Large intestine (tissue), 3 donors: ENCODE results near the gene CAMKMT. TPM values are rescaled to one million over a fixed set of nuclear protein-coding genes. Genes with fewer than 3 reads are reported as not detected.

Source experiments
- DNase-seq, 2 donors: peaks; one replicate each; pipeline versions ENCODE4 v3.0.0 to v3.0.0-alpha.2; 2013
- H3K27ac ChIP-seq: one replicate; pipeline ENCODE4 v1.5.1; 2013; ENCODE audit warnings: low read length
- H3K27me3 ChIP-seq: 2 replicates; pipeline ENCODE4 v1.6.1; 2013; ENCODE audit warnings: low read length; ENCODE audit not compliant: control insufficient read depth, insufficient read depth
- H3K36me3 ChIP-seq: 2 replicates; pipeline ENCODE4 v1.6.1; 2013; ENCODE audit warnings: low read length; ENCODE audit not compliant: control insufficient read depth, insufficient read depth
- H3K4me1 ChIP-seq: one replicate; pipeline ENCODE4 v1.6.1; 2013; ENCODE audit warnings: low read length; ENCODE audit not compliant: control insufficient read depth, insufficient read depth
- H3K4me3 ChIP-seq: one replicate; pipeline ENCODE4 v1.5.1; 2013; ENCODE audit warnings: low read length
- H3K9me3 ChIP-seq: one replicate; pipeline ENCODE4 v1.6.1; 2013; ENCODE audit warnings: mild to moderate bottlenecking, low read depth, low read length, moderate library complexity; ENCODE audit not compliant: control insufficient read depth
- WGBS: methylation state at CpG from one replicate; pipeline ENCODE4 v1.1.5; 2013; ENCODE audit warnings: low lambda C conversion rate; ENCODE audit not compliant: insufficient coverage; 5-methylcytosine and 5-hydroxymethylcytosine counted together
- polyA plus RNA-seq: library from polyadenylated mRNA; unstranded; fragments of 120-200 nt; gene quantifications from one replicate; pipeline ENCODE4 v1.2.1, GENCODE V29; 2013

CAMKMT gene
- polyA plus RNA-seq, 1 donor: 9.2 TPM

DNA sequence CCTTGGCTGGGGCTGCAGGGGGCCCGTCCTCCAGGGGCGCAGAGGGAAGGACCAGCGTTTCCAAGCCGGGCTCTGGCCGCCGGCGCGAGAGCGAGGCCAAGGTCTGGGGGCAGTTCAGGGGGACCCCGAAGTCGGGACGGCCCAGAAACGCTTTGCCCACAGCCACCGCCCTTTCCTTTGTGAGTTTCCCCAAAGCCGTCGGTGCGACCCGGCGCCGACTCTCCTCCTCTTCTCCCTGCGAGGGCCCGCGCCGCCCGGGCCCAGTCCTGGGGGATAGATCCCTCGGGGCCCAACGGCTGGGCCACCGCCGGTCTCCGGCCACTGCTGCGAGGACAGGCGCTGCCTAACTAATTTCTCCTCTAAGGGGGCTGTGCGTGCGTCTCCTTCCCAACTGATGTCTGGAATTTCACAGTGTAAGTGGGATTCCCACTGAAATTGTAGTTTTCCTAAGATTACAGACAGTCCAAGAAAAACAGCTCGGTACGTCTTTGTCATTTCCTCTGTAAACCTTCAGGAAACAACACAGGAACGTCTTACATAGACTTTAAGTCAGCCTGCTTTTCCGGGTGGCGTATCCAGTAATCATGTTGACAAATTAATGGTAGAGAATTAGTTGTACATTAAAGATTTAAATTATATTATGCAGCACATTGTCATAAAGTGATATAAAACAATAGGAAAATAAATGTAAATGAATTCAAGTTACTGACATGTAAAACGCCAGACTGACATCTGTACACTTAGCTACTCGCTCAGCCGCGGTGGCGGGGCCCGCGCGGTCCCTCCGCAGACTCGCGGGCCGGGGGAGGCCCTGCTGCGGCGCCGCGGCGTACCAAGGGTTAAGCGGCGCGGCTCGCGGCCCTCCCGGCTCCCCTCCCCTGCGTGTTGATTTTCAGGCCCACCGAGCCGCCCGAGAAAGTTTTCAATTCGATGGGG lies 440.4 kb downstream of the CAMKMT start:
- Histone ChIP-seq H3K36me3 (no peaks in the 10 kb centered on the region), H3K4me3 (no peak overlapping the region), H3K27ac (no peak overlapping the region), H3K4me1 (peaks cover 7% of the 10 kb centered on the region), H3K27me3 (peaks cover 92% of the 10 kb centered on the region), H3K9me3 (peaks cover 8% of the 10 kb centered on the region)
- 0% methylated on average over 2 of the region's 67 CpGs for WGBS
- DNase-seq: no peak

DNA sequence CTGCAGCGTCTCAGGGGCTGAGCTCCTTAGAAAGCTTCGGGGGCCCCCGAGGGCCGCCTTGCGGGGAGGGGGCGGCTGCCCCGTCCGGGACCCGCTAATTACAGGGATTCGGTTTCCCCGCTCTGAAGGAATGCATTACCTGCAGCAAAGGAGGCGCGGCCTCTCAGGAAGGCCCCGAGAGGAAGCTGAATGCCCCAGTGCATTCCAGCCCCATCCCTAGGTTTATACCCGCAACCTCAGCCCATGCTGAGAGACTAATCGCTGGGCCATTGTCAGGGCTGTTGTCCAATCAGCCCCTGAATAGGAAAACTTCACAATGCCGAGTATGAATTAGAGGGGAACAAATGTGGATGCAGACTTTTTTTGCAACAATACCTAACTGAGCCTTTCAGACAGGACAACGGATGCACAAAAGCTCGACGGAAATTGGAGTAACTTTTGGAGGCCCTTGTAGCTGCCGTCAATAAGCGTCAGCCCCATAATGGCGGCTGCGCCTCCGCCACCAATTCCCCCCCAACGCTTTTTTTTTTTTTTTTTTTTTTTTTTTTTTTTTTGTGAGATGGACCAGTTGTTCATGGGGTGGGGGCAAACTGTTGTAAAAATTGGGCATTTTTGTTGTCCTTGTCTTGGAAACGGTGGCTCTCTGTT lies 441.2 kb downstream of the CAMKMT start:
- WGBS: 0% methylated on average over 3 of the region's 27 CpGs
- H3K4me3 ChIP-seq: no peak overlapping the region
- H3K4me1 ChIP-seq: peaks cover 7% of the 10 kb centered on the region
- DNase-seq: peak in 1 of 2 donors; percentile 29
- H3K27me3 ChIP-seq: peaks cover 91% of the 10 kb centered on the region
- H3K36me3 ChIP-seq: no peaks in the 10 kb centered on the region
- peaks cover 8% of the 10 kb centered on the region for H3K9me3 ChIP-seq
- no peak overlapping the region for H3K27ac ChIP-seq

DNA sequence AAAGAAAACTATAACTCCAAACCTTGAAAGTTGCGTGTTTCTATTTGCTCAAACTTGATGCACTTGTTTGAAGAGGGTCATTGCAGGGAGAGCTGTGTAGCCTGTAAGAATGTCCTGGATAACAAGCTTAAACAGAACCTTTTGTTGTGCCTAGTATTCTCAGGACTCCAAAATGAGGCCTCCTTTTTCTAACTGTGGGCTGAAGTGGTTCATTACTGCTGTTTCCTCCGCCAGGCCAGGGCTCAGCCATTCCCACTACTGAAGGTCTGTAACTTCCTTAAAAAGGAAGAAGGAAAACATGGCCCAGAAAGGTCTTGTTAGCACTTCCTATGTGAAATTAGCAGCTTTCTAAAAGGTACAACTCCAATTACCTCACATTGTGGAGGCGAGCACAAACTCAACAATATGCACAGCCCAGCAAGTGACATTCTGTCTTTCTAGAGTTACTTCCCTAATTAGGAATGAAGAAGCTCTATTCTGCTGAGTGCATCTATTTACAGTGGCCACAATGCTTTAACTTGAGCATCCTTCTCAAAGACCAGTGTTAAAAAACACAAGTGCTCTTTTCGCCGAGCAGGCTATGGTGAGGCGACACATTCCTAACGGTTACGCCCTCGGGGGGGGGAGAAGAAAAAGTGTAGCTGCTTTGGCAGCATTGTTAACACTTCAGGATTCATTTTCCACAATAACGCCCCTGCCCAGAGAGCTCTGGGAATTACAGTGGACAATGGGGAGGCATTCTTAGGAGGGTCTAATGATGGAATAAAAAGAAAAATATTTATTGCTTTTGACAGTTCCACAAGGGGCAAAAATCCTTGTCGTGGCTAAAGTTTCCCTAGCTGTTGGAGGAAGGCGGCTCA lies 442.9 kb downstream of the CAMKMT start:
- WGBS: 20% methylated on average over 1 of the region's 12 CpGs
- Histone ChIP-seq H3K4me1 (peaks cover 7% of the 10 kb centered on the region), H3K4me3 (no peak overlapping the region), H3K36me3 (no peaks in the 10 kb centered on the region), H3K27me3 (peaks cover 84% of the 10 kb centered on the region), H3K9me3 (peaks cover 8% of the 10 kb centered on the region), H3K27ac (no peak overlapping the region)
- DNase-seq: no peak

DNA sequence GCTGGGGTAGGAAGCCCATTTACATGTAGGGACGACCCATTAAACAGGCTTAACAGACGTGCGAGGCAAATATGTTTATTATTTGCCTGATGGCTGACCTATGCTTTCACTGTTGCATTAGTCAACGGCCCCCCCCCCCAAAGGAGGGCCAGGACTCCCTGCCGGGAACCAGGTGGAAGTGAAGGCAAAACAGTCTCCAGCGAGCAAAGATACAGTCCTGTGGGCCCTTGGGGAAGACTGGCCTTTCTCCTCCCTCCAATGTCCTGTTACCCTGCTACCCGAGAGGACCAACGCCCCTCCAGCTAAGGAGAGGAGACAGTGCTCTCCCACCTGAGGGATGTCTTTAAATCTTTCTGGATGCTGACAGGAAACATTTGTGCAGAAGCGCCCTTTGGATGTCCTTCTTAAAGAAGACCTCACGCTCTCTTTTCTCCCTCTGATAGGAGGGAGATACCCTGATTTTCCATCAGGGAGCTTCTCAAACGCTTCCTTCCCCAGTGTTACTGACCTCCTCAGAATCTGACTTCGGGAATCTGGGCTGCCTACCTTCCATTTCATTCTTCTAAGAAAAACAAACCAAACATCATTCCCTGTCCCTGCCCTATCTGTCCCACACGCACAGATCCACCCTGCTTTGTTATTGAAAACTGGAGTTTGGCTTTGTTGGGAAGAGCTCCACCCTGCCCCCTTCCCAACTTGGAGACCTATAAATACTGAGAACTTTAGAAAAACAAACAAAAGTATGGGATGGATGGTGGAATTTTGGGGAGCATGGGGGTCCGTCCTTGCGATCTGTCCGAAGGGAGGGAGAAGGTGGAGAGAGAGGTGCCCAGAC lies 443.9 kb downstream of the CAMKMT start:
- H3K9me3 ChIP-seq: peaks cover 8% of the 10 kb centered on the region
- no peak overlapping the region for H3K4me3 ChIP-seq
- no peaks in the 10 kb centered on the region for H3K36me3 ChIP-seq
- H3K27me3 ChIP-seq: peaks cover 80% of the 10 kb centered on the region
- no peak overlapping the region for H3K27ac ChIP-seq
- WGBS: 0% methylated on average over 1 of the region's 16 CpGs
- no peak for DNase-seq
- H3K4me1 ChIP-seq: peaks cover 7% of the 10 kb centered on the region

DNA sequence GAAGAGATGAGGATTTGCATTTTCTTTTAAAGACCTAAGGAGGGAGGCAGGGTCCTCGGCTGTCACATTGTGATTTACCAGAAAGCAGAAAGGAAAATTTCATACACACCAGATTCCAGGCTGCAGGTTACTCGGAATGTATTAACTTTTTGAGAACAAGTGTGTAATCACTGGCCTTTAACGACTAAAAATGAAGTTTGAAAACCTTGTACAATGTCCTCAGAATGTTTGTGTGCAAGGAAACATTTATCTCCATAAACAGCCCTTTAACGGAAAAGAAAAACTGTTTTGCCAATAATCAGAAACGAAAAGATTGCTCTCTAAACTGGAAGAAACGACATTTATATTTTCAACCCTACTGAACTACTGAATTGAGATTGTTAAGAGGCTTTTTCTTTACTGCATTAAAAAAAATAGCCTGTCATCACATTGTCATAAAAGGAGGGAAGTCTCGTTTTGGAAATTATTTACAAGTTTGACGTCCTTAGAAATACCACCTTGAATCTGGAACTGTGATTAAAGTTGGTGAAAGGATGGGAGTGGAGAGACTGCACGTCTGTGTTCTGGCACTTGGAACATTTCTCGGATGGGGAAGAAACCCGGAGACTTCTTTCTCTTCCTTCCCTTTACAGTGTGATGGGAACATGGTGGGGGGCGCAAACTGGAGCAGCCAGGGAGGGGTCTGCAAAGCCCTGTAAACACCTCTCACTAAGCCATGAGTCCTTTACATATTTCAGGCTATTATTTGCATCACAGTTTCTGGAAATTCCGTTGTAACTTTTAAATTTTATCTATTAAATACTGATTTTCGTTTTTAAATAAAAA lies 445.7 kb downstream of the CAMKMT start:
- 24% methylated on average over 5 of the region's 14 CpGs for WGBS
- no peak overlapping the region for H3K4me3 ChIP-seq
- no peaks in the 10 kb centered on the region for H3K36me3 ChIP-seq
- H3K27ac ChIP-seq: no peak overlapping the region
- no peaks in the 10 kb centered on the region for H3K4me1 ChIP-seq
- H3K27me3 ChIP-seq: peaks cover 71% of the 10 kb centered on the region
- no peak for DNase-seq
- H3K9me3 ChIP-seq: peaks cover 8% of the 10 kb centered on the region

DNA sequence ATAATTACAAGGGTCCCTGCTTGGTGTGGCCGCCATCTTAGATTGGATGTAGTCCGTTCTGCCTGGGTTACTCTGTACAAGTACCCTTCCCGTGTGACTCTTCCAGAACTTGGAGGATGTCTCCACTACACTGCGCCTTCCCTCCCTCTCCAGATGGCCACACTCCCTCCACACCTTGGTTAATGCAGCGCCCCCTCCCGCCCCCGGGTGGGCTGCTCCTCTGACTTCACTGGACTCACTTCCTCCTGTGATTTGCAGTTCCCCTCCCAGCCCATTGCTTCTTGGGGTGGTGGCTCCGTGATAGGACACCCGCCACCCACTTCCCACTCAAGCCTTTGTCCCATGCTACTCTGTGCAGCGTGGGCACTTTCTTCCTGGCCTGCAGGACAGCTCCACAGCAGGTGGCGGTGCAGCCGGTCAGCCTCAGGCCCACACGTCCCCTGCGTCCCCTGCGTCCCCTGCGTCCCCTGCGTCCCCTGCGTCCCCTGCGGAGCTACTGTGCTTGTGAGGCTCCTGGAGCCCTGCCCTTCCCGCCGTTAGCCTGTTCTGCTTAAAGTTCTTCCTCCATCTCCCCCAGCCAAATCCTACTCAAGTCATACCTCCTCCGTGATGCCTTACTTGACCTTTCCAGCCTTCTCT lies 449.3 kb downstream of the CAMKMT start:
- DNase-seq: no peak
- no peak overlapping the region for H3K27ac ChIP-seq
- WGBS: 83% methylated on average over 1 of the region's 22 CpGs

DNA sequence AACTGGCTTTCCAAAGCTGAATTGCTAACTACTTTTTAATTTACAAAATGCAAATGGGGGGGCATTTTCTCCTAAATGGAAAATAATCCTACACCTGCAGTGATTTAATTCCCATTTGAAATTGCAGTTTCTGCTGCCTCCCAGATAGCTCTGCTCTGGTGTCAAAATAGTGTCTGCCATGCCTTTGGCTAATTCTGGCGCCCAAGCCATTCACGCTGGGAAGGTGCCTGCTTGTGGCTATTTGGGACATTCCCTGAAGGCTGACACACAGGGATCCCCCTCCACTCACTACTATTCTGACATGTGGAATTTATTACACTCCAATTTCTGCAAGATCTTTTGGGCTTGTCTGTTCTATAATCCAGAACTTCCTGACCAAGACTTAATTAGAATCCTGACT lies 451.4 kb downstream of the CAMKMT start:
- H3K27ac ChIP-seq: no peak overlapping the region
- H3K4me1 ChIP-seq: no peaks in the 10 kb centered on the region
- no peak overlapping the region for H3K4me3 ChIP-seq
- H3K27me3 ChIP-seq: peaks cover 54% of the 10 kb centered on the region
- no CpG with 5 or more reads among the region's 2 CpGs for whole genome bisulfite sequencing
- no peak for DNase-seq
- H3K9me3 ChIP-seq: peaks cover 5% of the 10 kb centered on the region
- H3K36me3 ChIP-seq: no peaks in the 10 kb centered on the region

More for the DNA sequence above, 449.3 kb downstream of the CAMKMT start:
- Histone ChIP-seq H3K4me1 (no peaks in the 10 kb centered on the region), H3K27me3 (peaks cover 67% of the 10 kb centered on the region), H3K4me3 (no peak overlapping the region), H3K36me3 (no peaks in the 10 kb centered on the region), H3K9me3 (peaks cover 5% of the 10 kb centered on the region)

DNA sequence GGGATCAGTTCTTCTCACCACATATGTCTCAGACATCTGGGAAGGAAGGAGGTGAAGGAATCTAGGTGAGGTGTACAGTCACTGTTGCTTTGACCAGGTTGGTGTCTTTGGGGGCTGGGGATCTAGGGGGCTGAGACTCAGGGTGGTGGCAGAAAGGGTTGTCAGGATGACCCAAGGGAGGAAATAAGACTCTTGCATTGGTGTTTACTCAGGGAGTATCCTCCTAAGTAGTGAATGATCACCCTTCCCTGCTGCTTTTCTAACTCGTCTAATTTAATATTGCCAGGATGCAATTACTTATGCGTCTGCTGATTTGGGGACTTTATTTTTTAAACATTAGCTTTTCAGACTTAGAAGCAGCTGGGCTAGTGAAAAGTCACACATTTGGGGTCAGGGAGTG lies 451.9 kb downstream of the CAMKMT start:
- DNase-seq: no peak
- H3K4me3 ChIP-seq: no peak overlapping the region
- H3K4me1 ChIP-seq: no peaks in the 10 kb centered on the region
- H3K27me3 ChIP-seq: peaks cover 52% of the 10 kb centered on the region
- no peak overlapping the region for H3K27ac ChIP-seq
- H3K36me3 ChIP-seq: no peaks in the 10 kb centered on the region
- H3K9me3 ChIP-seq: peaks cover 5% of the 10 kb centered on the region
- 50% methylated on average over 2 of the region's 2 CpGs for WGBS

DNA sequence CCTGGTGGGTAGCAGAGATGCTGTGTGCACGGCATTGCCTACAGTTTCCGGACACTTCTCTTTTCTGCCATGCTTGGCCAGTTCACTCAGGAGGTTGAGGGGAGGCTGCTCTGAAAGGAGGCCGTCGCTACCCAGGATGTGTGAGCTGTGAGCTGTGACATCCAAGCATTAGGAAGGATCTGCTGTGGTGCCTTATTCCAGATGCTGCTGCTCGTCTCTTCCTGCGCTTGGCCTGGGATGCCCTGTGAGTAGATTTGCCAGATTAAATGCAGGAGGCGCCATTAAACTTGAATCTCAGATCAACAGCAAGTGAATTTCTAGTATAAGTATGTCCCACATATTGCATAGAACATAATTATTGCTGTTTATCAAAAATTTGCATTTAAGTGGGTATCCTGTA lies 455.5 kb downstream of the CAMKMT start:
- no peak for DNase-seq
- H3K36me3 ChIP-seq: no peaks in the 10 kb centered on the region

More for the DNA sequence above, 455.5 kb downstream of the CAMKMT start:
- Histone ChIP-seq H3K27me3 (peaks cover 35% of the 10 kb centered on the region), H3K27ac (no peak overlapping the region), H3K4me1 (no peaks in the 10 kb centered on the region), H3K9me3 (no peaks in the 10 kb centered on the region), H3K4me3 (no peak overlapping the region)
- no CpG with 5 or more reads among the region's 7 CpGs for WGBS
